Gastroesophageal sphincter (tissue), 4 donors: ENCODE results near the gene KLLN. TPM values are rescaled to one million over a fixed set of nuclear protein-coding genes. Genes with fewer than 3 reads are reported as not detected.

Experiments used
- ATAC-seq: fragments of 150-250 bp; one replicate; pipeline ENCODE4 v1.9.1; 2016; ENCODE audit warnings: mild to moderate bottlenecking, moderate library complexity
- H3K27ac ChIP-seq, 4 donors: fragments of 200-600 bp; sonication (generic) in 3 of 4; 1 replicate in 3 of 4; 2 replicates in 1 of 4; pipeline ENCODE4 v1.5.1; 2016 to 2019
- H3K27me3 ChIP-seq: fragments of 200-600 bp; sonication (generic); one replicate; pipeline ENCODE4 v1.5.1; 2019
- H3K36me3 ChIP-seq, 2 donors: fragments of 200-600 bp; sonication (generic); one replicate each; pipeline ENCODE4 v1.5.1; 2019; ENCODE audit warnings: control low read depth in 1 of 2
- H3K4me1 ChIP-seq, 3 donors: fragments of 200-600 bp; sonication (generic); 1 replicate in 2 of 3; 2 replicates in 1 of 3; pipeline ENCODE4 v1.5.1; 2016 to 2019; ENCODE audit warnings: control low read depth in 2 of 3
- H3K4me3 ChIP-seq, 2 donors: fragments of 200-600 bp; sonication (generic); one replicate each; pipeline ENCODE4 v1.5.1; 2019; ENCODE audit warnings: mild to moderate bottlenecking in 1 of 2, moderate library complexity in 1 of 2
- H3K9me3 ChIP-seq, 3 donors: fragments of 200-600 bp; sonication (generic); one replicate each; pipeline ENCODE4 v1.5.1; 2017 to 2019; ENCODE audit warnings: control low read depth in 2 of 3
- EP300 ChIP-seq: sonication (generic); formaldehyde crosslinking; IDR thresholded peaks from one replicate; pipeline ENCODE4 v1.6.1; 2017; ENCODE audit warnings: antibody characterized with exemption, mild to moderate bottlenecking
- POLR2A ChIP-seq, 2 donors: fragments of 450-650 bp; IDR thresholded peaks; one replicate each; pipeline ENCODE4 v1.6.1; 2017; ENCODE audit warnings: antibody characterized with exemption in 2 of 2, mild to moderate bottlenecking in 2 of 2, moderate library complexity in 1 of 2
- POLR2AphosphoS5 ChIP-seq: sonication (generic); formaldehyde crosslinking; IDR thresholded peaks from one replicate; pipeline ENCODE4 v1.6.1; 2017; ENCODE audit warnings: antibody characterized with exemption
- WGBS, 2 donors: methylation state at CpG; one replicate each; pipeline ENCODE4 v1.1.5; 2018; ENCODE audit warnings: low coverage in 1 of 2; 5-methylcytosine and 5-hydroxymethylcytosine counted together
- total RNA-seq, 4 donors: library from RNA; depleted of rRNA; stranded (reverse); fragments of >200 nt; gene quantifications; one replicate each; pipeline ENCODE4 v1.1.0, GENCODE V29; 2016
- TF ChIP-seq, protein P1 (sequence below), 4 experiments: fragments of 200-600 bp in 2 of 4; fragments of 450-650 bp in 2 of 4; sonication (generic) in 1 of 4; IDR thresholded peaks; one replicate each; pipeline ENCODE4 v1.5.1; 2017 to 2019; ENCODE audit warnings: antibody characterized with exemption in 4 of 4, mild to moderate bottlenecking in 2 of 4, moderate library complexity in 2 of 4

KLLN gene
- total RNA-seq, 4 donors from 2014 or later: 0.05 to 0.54 (median 0.19) TPM; not detected in 1

DNA sequence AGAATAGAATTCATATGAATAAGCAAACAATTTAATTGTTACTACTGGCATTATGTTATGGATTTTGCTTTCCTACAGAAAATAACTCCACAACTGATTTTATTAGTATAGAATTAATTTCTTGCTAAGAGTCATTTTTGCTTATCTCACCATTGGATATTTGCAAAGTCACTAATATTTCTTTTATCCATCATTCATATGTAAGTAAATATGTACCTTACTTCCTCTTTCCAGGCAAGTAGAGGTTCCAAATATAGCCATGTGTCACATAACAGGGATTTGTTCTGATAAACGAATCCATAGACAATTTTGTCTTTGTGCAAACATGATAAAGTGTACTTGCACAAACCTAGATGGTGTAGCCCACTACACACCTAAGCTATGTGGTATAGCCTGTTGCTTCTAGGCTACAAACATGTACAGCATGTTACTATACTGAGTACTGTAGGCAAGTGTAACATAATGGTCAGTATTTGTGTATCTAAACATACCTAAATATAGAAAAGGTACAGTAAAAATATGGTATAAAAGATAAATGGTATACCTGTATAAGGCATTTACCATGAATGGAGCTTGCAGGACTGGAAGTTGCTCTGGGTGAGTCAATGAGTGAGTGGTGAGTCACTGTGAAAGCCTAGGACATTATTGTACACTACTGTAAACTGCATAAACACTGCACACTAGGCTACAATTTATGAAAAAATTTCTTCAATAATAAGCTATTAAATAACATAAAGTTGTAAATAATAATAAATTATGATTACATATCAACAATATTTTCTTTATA, 18.3 kb downstream of the KLLN start:
- Histone ChIP-seq H3K27ac (no peak overlapping the region), H3K4me3 (no peak overlapping the region), H3K9me3 (no peaks in the 10 kb centered on the region), H3K27me3 (no peaks in the 10 kb centered on the region), H3K4me1 (no peaks in the 10 kb centered on the region), H3K36me3 (no peaks in the 10 kb centered on the region)
- 20 to 46% methylated on average over 1 of the region's 1 CpG for WGBS, 2 donors
- TF ChIP-seq, protein P1, sequence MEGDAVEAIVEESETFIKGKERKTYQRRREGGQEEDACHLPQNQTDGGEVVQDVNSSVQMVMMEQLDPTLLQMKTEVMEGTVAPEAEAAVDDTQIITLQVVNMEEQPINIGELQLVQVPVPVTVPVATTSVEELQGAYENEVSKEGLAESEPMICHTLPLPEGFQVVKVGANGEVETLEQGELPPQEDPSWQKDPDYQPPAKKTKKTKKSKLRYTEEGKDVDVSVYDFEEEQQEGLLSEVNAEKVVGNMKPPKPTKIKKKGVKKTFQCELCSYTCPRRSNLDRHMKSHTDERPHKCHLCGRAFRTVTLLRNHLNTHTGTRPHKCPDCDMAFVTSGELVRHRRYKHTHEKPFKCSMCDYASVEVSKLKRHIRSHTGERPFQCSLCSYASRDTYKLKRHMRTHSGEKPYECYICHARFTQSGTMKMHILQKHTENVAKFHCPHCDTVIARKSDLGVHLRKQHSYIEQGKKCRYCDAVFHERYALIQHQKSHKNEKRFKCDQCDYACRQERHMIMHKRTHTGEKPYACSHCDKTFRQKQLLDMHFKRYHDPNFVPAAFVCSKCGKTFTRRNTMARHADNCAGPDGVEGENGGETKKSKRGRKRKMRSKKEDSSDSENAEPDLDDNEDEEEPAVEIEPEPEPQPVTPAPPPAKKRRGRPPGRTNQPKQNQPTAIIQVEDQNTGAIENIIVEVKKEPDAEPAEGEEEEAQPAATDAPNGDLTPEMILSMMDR (IDR thresholded peaks at IDR 0.05): no peak
- TF ChIP-seq POLR2A (IDR thresholded peaks at IDR 0.05) (no peak), POLR2AphosphoS5 (no peak), EP300 (no peak)
- no peak for ATAC-seq

DNA sequence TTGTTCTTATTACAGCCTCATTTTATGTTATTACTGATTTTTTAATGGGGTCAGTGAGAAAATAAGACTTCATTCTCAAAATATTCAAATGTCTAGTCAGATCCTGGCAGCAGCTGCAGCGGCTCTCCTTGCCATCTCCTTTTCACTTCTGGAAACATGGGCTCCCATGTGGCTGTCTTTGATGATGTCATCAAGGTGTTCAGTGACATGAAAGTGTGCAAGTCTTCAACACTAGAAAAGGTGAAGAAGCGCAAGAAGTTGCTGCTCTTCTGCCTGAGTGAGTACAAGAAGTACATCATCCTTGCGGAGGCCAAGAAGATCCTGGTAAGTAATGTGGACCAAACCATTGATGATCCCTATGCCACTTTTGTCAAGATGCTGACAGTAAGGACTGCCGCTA, 19.6 kb downstream of the KLLN start:
- no peak overlapping the region for H3K4me3 ChIP-seq
- H3K36me3 ChIP-seq: no peaks in the 10 kb centered on the region
- 100% methylated on average over 1 to 4 of the region's 4 CpGs for WGBS, 2 donors
- H3K4me1 ChIP-seq: no peaks in the 10 kb centered on the region
- H3K27ac ChIP-seq: no peak overlapping the region
- H3K27me3 ChIP-seq: no peaks in the 10 kb centered on the region
- no peaks in the 10 kb centered on the region for H3K9me3 ChIP-seq
- no peak for ATAC-seq
- TF ChIP-seq EP300 (no peak), POLR2AphosphoS5 (no peak), POLR2A (IDR thresholded peaks at IDR 0.05) (no peak)
- TF ChIP-seq, protein P1 (IDR thresholded peaks at IDR 0.05): no peak

DNA sequence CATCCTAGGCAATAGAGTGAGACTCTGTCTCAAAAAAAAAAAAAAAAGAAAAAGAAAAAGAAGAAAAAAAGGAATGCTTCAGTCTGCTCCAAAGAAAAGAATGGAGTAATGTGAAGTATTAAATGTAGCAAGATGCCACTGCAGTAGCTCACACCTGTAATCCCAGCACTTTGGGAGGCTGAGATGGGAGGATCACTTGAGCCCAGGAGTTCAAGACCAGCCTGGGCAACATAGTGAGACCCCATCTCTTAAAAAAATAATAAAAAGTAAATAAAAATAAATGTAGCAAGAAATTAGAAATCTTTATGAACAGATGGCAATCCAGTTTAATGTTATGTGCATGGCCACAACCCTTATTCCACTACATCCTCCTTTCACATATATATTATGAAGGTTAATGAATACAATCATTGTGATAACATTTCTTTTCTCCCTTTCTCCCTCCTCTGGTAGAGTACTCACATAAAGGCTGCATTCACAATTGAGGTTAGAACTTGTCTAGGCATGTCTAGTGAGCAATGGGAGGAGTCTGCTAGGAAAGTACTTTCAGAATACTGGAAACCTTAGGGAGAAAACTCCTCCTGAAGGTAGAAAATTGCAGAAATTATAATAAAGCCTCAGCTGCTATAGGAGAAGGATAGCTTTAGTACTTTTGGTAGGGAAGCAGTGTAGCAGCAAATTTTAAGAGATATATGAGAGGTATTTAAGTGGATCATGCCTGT, 20.4 kb downstream of the KLLN start:
- TF ChIP-seq, protein P1 (IDR thresholded peaks at IDR 0.05): no peak
- no peak for TF ChIP-seq EP300
- TF ChIP-seq POLR2AphosphoS5: no peak
- no peak for TF ChIP-seq POLR2A (IDR thresholded peaks at IDR 0.05)
- no peak overlapping the region for H3K4me3 ChIP-seq
- ATAC-seq: no peak
- H3K27ac ChIP-seq: no peak overlapping the region
- H3K9me3 ChIP-seq: no peaks in the 10 kb centered on the region
- no peaks in the 10 kb centered on the region for H3K27me3 ChIP-seq
- no peaks in the 10 kb centered on the region for H3K36me3 ChIP-seq
- H3K4me1 ChIP-seq: no peaks in the 10 kb centered on the region

DNA sequence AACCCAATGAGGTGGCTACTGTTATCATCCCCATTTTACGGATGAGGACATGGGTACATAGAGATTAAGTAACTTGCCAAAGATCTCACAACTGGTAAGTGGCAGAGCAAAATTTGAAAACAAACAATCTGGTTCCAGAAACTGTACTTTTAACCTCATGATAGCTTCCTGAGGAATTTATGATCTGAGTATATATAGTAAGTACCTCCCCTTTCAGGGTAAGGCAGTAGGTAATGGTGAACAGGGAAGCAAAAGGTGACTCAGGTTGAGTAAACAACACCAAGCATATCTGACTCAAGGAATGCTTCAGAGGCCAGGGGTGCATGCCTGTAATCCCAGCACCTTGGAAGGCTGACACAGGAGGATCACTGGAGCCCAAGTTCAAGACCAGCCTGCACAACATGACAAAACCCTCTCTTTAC, 21.1 kb downstream of the KLLN start:
- 80 to 100% methylated on average over 1 of the region's 1 CpG for WGBS, 2 donors
- no peak overlapping the region for H3K4me3 ChIP-seq
- H3K27me3 ChIP-seq: no peaks in the 10 kb centered on the region
- no peaks in the 10 kb centered on the region for H3K36me3 ChIP-seq
- no peak overlapping the region for H3K27ac ChIP-seq
- H3K9me3 ChIP-seq: no peaks in the 10 kb centered on the region
- no peak for ATAC-seq
- TF ChIP-seq POLR2AphosphoS5 (no peak), EP300 (no peak), POLR2A (IDR thresholded peaks at IDR 0.05) (no peak)
- TF ChIP-seq, protein P1 (IDR thresholded peaks at IDR 0.05): no peak
- no peaks in the 10 kb centered on the region for H3K4me1 ChIP-seq

DNA sequence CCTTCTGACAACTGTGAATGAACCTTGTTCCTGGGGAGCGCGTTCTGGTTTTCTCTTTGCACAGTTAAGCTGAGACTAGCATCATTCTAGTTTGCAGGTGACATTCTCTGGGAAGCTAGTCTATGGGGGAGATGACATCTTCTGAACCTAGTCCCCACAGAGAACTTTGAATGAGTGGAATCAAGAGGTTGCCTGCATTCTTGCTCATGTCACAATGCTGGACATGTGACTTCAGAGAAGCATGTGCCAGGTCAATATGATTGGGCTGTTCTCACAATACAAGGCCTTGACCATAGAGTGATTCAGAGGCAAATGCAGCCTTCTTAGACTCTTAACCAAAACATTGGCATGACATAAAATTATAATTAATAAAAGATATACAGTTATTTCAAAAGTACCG, 22.1 kb downstream of the KLLN start:
- Histone ChIP-seq H3K4me1 (no peaks in the 10 kb centered on the region), H3K4me3 (no peak overlapping the region), H3K27me3 (no peaks in the 10 kb centered on the region), H3K36me3 (no peaks in the 10 kb centered on the region), H3K9me3 (no peaks in the 10 kb centered on the region), H3K27ac (no peak overlapping the region)
- ATAC-seq: no peak
- 85 to 89% methylated on average over 1 to 3 of the region's 3 CpGs for WGBS, 2 donors
- TF ChIP-seq POLR2A (IDR thresholded peaks at IDR 0.05): no peak
- TF ChIP-seq, protein P1 (IDR thresholded peaks at IDR 0.05): no peak
- no peak for TF ChIP-seq POLR2AphosphoS5
- TF ChIP-seq EP300: no peak
